Brain pericyte (primary cell): ENCODE results near the gene ANO5.

Experiments used
- DNase-seq: peaks from one replicate; pipeline ENCODE4 v3.0.0-alpha.2; 2012; ENCODE audit warnings: low read depth, low spot score

Gene ANO5

GRCh38 chr11:22192642-22193347, at the start of gene ANO5:
Gene ANO5, plus strand, starts transcription at chr11:22193085. Its CDS starts 408 bp downstream, at chr11:22193493.
- DNase-seq, result no peak

GRCh38 chr11:22151649-22152197, 41.2 kb upstream of the ANO5 start:
- no peak for DNase-seq

GRCh38 chr11:22157531-22157930, 35.4 kb upstream of the ANO5 start:
- DNase-seq, result no peak

- no peak for DNase-seq
Measured at GRCh38 chr11:22161489-22161888, 31.4 kb upstream of the ANO5 start.

- no peak for DNase-seq
Measured at GRCh38 chr11:22162756-22163155, 30.1 kb upstream of the ANO5 start.

- no peak for DNase-seq
Measured at GRCh38 chr11:22163394-22163797, 29.5 kb upstream of the ANO5 start.

GRCh38 chr11:22165087-22165486, 27.8 kb upstream of the ANO5 start:
- DNase-seq, result no peak

GRCh38 chr11:22165759-22166513, 26.9 kb upstream of the ANO5 start:
- DNase-seq, result no peak

GRCh38 chr11:22169833-22170232, 23.1 kb upstream of the ANO5 start:
- no peak for DNase-seq

GRCh38 chr11:22173532-22173931, 19.4 kb upstream of the ANO5 start:
- DNase-seq, result no peak

GRCh38 chr11:22177186-22177585, 15.7 kb upstream of the ANO5 start:
- no peak for DNase-seq

GRCh38 chr11:22179626-22180025, 13.3 kb upstream of the ANO5 start:
- DNase-seq, result no peak

GRCh38 chr11:22180131-22180530, 12.8 kb upstream of the ANO5 start:
- no peak for DNase-seq

GRCh38 chr11:22189660-22190059, 3.2 kb upstream of the ANO5 start:
- DNase-seq, result no peak

- no peak for DNase-seq
Measured at GRCh38 chr11:22190827-22191463, 1.9 kb upstream of the ANO5 start.

- no peak for DNase-seq
Measured at GRCh38 chr11:22192289-22192641, 620 bp upstream of the ANO5 start.

- no peak for DNase-seq
Measured at GRCh38 chr11:22193348-22194051, 615 bp downstream of the ANO5 start.

GRCh38 chr11:22194306-22194705, 1.4 kb downstream of the ANO5 start:
- no peak for DNase-seq

GRCh38 chr11:22194907-22195306, 2.0 kb downstream of the ANO5 start:
- DNase-seq, result no peak

GRCh38 chr11:22197139-22198005, 4.5 kb downstream of the ANO5 start:
- no peak for DNase-seq

- no peak for DNase-seq
Measured at GRCh38 chr11:22199243-22199642, 6.4 kb downstream of the ANO5 start.
